GM12801 (cell line): ENCODE data around the gene SEC14L5.

Experiments used
- CTCF ChIP-seq: IDR thresholded peaks from one replicate; pipeline ENCODE4 v1.5.1; 2011; ENCODE audit warnings: control low read depth; ENCODE audit not compliant: insufficient read length; ENCODE audit errors: extremely low read depth

Gene SEC14L5

DNA sequence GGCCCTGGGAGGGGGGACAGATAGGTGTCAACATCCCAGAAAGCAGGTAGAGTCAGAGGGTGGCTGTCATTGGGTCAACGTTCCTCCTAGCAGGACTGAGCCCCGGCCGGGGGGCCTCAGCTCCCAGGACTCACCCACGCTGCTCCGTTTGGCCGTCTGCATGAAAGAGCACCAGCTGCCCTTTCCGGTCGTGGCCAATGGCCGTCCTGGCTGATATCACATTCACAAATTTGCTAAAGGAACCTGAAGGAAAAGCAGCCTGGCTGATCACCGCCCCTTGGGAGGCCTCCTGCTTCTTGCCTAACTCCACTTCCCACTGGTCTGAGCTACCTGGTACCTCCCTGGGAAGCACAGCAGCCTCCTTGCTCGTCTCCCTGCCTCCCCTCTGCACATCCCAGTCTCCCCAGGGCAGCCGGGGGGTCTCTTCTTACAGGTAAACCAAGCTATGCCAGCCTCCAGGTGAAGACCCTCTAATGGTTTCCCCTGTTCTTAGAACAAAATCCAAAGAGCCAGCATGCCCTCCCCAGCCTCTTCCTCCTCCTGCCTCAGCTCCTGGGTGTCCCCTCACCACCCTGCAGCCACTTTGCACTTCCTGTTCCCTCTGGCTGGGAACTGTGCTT is 72.2 kb downstream of the SEC14L5 start:
- TF ChIP-seq CTCF = no peak

DNA sequence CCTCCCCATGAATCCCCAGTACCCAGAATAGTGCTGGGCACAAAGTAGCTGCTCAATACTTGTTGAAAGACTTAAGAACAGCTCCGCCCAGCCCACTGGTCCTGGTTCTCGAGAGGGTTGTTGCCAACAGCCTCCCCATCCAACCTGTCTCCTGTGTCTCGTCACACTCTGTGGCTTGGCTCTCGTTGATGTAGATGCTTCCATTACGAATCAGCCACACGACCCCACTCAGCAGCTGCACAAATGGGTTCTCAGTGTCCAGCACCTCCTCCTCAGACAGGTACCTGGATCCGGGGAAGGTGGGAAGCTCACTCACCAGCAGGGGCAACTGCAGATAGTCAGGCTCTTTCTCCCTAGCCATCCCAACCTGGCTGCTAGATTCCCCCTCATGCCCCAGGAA is 73.5 kb downstream of the SEC14L5 start:
- TF ChIP-seq CTCF = no peak

GRCh38 chr16:5032748-5033167 is 74.6 kb downstream of the SEC14L5 start:
- no peak for TF ChIP-seq CTCF

GRCh38 chr16:5033256-5034166 is 75.4 kb downstream of the SEC14L5 start, which contains the start of gene NAGPA:
TSS of gene NAGPA (minus strand) at chr16:5033935. CDS start at chr16:5033914, 21 bp downstream.
- TF ChIP-seq CTCF = no peak

DNA sequence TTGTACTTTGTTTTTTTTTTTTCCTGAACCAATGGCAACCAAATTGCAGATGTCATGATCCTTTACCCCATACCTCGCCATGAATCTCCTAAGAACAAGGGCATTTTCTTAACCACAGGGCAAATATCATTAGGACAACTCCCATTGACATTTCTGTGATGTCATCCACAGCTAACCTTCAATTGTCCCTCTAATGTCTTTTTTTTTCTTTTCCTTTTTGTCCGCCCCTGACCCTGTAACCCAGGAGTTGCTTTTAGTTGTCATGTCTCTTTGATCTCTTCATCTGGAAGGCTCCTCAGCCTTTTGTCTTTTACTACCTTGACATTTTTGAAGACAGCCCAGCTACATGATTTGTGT is 76.0 kb downstream of the SEC14L5 start:
- no peak for TF ChIP-seq CTCF

- no peak for TF ChIP-seq CTCF
Observed at GRCh38 chr16:5035909-5036227, 77.7 kb downstream of the SEC14L5 start.

DNA sequence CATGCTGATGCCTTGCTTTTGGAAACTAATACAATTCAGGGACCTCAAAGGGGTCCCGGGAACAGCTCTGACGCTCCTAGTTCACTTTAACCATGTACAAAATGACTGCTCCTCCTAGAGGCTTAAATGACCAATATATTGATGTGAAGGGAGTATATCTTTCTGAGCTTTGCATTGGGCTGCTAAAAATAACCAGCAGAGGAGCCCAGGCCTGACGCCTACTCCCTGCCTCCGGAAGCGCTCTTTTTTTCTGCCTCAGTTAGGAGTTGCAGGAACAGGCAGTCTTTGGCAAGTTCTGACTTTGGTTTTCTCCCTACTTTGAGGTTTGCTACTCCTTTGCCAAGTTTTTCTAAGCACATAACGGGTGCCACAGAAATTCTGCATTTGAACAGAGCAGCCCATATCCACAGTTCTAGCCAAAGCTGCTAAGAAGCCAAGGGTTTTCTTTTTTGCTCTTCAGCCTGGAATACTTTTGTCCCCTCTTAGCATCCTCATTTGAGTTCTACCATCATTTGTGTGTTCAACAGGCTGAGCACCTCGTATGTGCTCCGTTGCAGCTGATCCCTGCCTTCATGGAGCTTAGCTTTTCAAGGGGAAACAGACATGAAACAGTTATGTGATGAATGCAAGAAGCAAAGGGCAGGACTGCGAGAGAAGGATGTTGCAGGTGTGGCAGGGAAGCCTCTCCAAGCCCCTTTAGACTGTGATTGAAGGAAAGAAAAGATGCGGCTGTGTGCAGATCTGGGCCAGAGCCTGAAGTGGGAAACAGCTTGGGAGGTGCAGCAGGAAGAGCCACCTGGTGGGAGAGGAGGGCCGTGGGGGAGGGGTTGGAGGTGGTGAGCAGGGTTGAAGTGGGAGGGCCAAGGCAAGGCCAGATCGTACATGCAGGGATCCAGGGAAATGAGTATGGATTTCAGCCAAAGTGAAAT is 78.4 kb downstream of the SEC14L5 start:
- no peak for TF ChIP-seq CTCF
